BLaER1 (cell line): ENCODE data around the gene CCNE1.

Source experiments
- H3K27ac ChIP-seq: shearing (Covaris generic); formaldehyde crosslinking; 2 replicates; pipeline ENCODE4 v1.8.1; 2022
- H3K27me3 ChIP-seq: shearing (Covaris generic); formaldehyde crosslinking; 2 replicates; pipeline ENCODE4 v1.8.1; 2022
- H3K36me3 ChIP-seq: shearing (Covaris generic); formaldehyde crosslinking; 2 replicates; pipeline ENCODE4 v1.8.1; 2022
- H3K4me1 ChIP-seq: shearing (Covaris generic); formaldehyde crosslinking; 2 replicates; pipeline ENCODE4 v1.8.1; 2022
- H3K4me2 ChIP-seq: shearing (Covaris generic); formaldehyde crosslinking; 2 replicates; pipeline ENCODE4 v1.8.1; 2022
- H3K4me3 ChIP-seq: shearing (Covaris generic); formaldehyde crosslinking; 2 replicates; pipeline ENCODE4 v1.8.1; 2022
- H3K9ac ChIP-seq: shearing (Covaris generic); formaldehyde crosslinking; 2 replicates; pipeline ENCODE4 v1.8.1; 2022
- H3K9me3 ChIP-seq: shearing (Covaris generic); formaldehyde crosslinking; 2 replicates; pipeline ENCODE4 v1.8.1; 2022
- H4K20me1 ChIP-seq: shearing (Covaris generic); formaldehyde crosslinking; 2 replicates; pipeline ENCODE4 v1.8.1; 2022
- Cebpa-rat ChIP-seq: shearing (Covaris generic); IDR thresholded peaks from 2 replicates; pipeline ENCODE4 v1.8.1; 2022

The CCNE1 gene

GRCh38 chr19:29772696-29773095, 39.1 kb upstream of the CCNE1 start:
- Histone ChIP-seq H3K4me3 (no peak overlapping the region), H3K36me3 (no peaks in the 10 kb centered on the region), H3K27ac (no peak overlapping the region), H3K4me2 (no peak overlapping the region), H4K20me1 (no peaks in the 10 kb centered on the region), H3K27me3 (no peaks in the 10 kb centered on the region), H3K9me3 (no peaks in the 10 kb centered on the region), H3K9ac (no peak overlapping the region), H3K4me1 (peaks cover 12% of the 10 kb centered on the region; the same call in 1 of the 2 replicates)
- no peak for TF ChIP-seq Cebpa-rat

DNA sequence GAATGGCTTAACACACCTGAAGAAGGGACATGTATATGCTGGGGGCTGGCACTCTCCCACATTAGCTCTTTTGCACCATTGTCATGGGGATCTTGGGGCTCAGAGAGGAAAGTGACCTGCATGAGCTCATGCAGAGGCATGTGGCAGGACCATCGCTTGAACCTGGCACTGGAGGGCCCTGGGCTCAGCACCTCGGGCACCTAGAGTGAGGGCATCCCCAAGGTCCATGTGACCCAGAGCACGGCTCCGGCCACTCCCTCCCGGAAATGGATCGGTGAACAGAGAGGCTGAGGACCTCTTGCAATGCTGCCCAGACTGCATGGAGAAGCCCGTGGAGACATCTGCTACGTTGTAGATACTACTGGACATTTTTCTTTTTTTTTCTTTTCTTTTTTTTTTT, 38.6 kb upstream of the CCNE1 start:
- Histone ChIP-seq H3K4me3 (no peak overlapping the region), H3K27me3 (no peaks in the 10 kb centered on the region), H3K9me3 (no peaks in the 10 kb centered on the region), H3K36me3 (no peaks in the 10 kb centered on the region), H3K27ac (no peak overlapping the region), H4K20me1 (no peaks in the 10 kb centered on the region), H3K4me1 (peaks cover 12% of the 10 kb centered on the region; the same call in 1 of the 2 replicates), H3K9ac (no peak overlapping the region), H3K4me2 (no peak overlapping the region)
- no peak for TF ChIP-seq Cebpa-rat

- H3K4me3 ChIP-seq: no peak overlapping the region
- H3K9me3 ChIP-seq: no peaks in the 10 kb centered on the region
- no peaks in the 10 kb centered on the region for H3K27me3 ChIP-seq
- H3K4me2 ChIP-seq: no peak overlapping the region
- no peaks in the 10 kb centered on the region for H3K36me3 ChIP-seq
- peaks cover 12% of the 10 kb centered on the region; the same call in 1 of the 2 replicates for H3K4me1 ChIP-seq
- no peaks in the 10 kb centered on the region for H4K20me1 ChIP-seq
- TF ChIP-seq Cebpa-rat: no peak
- H3K27ac ChIP-seq: no peak overlapping the region
- H3K9ac ChIP-seq: no peak overlapping the region
Measured at GRCh38 chr19:29774126-29774525, 37.7 kb upstream of the CCNE1 start.

GRCh38 chr19:29777781-29778309, 33.9 kb upstream of the CCNE1 start:
- H3K9ac ChIP-seq: no peak overlapping the region
- H3K4me3 ChIP-seq: no peak overlapping the region
- H3K4me1 ChIP-seq: peaks cover 8% of the 10 kb centered on the region; the same call in 1 of the 2 replicates
- no peaks in the 10 kb centered on the region for H4K20me1 ChIP-seq
- no peaks in the 10 kb centered on the region for H3K27me3 ChIP-seq
- no peak overlapping the region for H3K27ac ChIP-seq
- TF ChIP-seq Cebpa-rat: no peak
- H3K9me3 ChIP-seq: no peaks in the 10 kb centered on the region
- no peaks in the 10 kb centered on the region for H3K36me3 ChIP-seq
- no peak overlapping the region for H3K4me2 ChIP-seq

- no peak for TF ChIP-seq Cebpa-rat
- Histone ChIP-seq H3K4me1 (no peaks in the 10 kb centered on the region), H3K27me3 (no peaks in the 10 kb centered on the region), H3K9ac (no peak overlapping the region), H3K4me3 (no peak overlapping the region), H3K27ac (no peak overlapping the region), H3K36me3 (no peaks in the 10 kb centered on the region), H3K9me3 (no peaks in the 10 kb centered on the region), H3K4me2 (no peak overlapping the region), H4K20me1 (no peaks in the 10 kb centered on the region)
Measured at GRCh38 chr19:29779921-29780320, 31.9 kb upstream of the CCNE1 start.

- no peaks in the 10 kb centered on the region for H3K4me1 ChIP-seq
- H3K27ac ChIP-seq: no peak overlapping the region
- no peak overlapping the region for H3K4me3 ChIP-seq
- H3K36me3 ChIP-seq: no peaks in the 10 kb centered on the region
- H3K27me3 ChIP-seq: no peaks in the 10 kb centered on the region
- no peak overlapping the region for H3K4me2 ChIP-seq
- H4K20me1 ChIP-seq: no peaks in the 10 kb centered on the region
- TF ChIP-seq Cebpa-rat: no peak
- no peak overlapping the region for H3K9ac ChIP-seq
- no peaks in the 10 kb centered on the region for H3K9me3 ChIP-seq
Measured at GRCh38 chr19:29781386-29782259, 30.2 kb upstream of the CCNE1 start.

DNA sequence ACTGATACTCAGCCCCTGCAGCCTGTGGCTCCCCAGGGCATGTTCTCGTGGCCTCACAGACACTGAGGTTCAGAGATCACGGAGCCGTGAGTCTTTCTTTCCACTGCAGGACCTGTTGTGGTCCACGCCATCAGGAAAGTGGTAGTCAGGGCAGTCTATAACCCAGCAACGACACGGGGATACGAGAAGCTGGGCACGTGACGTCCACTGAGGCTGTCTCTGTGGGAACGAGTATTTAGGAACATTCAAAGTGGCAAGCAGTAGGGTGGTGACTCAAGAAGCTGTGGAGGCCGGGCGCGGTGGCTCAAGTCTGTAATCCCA, 29.6 kb upstream of the CCNE1 start:
- no peaks in the 10 kb centered on the region for H3K36me3 ChIP-seq
- no peak overlapping the region for H3K4me3 ChIP-seq
- no peak overlapping the region for H3K27ac ChIP-seq
- H3K9ac ChIP-seq: no peak overlapping the region
- no peak overlapping the region for H3K4me2 ChIP-seq
- no peaks in the 10 kb centered on the region for H3K4me1 ChIP-seq
- no peak for TF ChIP-seq Cebpa-rat
- no peaks in the 10 kb centered on the region for H4K20me1 ChIP-seq
- H3K27me3 ChIP-seq: no peaks in the 10 kb centered on the region
- no peaks in the 10 kb centered on the region for H3K9me3 ChIP-seq

GRCh38 chr19:29783627-29784190, 28.1 kb upstream of the CCNE1 start:
- no peaks in the 10 kb centered on the region for H3K9me3 ChIP-seq
- no peaks in the 10 kb centered on the region for H3K27me3 ChIP-seq
- H3K9ac ChIP-seq: no peak overlapping the region
- no peaks in the 10 kb centered on the region for H4K20me1 ChIP-seq
- H3K4me1 ChIP-seq: no peaks in the 10 kb centered on the region
- H3K27ac ChIP-seq: no peak overlapping the region
- no peak for TF ChIP-seq Cebpa-rat
- H3K4me3 ChIP-seq: no peak overlapping the region
- H3K4me2 ChIP-seq: no peak overlapping the region
- no peaks in the 10 kb centered on the region for H3K36me3 ChIP-seq

DNA sequence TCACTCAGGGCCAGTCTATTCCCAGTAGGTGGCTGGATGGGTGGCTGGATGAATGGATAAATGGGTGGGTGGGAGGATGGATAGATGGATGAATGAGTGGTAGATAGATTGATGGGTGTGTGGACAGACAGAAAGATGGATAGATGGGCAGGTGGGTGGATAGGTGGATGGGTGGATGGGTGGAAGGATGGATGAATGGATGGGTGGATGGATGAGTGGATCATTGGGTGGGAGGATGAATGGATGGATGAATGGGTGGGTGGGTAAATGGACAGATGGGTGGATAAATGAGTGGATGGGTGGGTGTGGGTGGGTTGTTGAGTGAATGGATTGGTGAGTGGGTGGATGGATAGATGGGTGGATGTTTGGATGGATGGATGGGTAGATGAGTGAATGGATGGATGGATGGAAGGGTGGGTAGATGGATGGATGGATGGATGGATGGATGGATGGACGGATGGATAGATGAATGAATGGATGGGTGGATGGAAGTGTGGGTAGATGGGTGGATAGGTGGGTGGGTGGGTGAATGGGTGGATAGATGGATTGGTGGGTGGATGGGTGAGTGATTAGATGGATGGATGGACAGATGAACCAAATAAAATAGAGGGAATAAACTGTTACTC, 27.1 kb upstream of the CCNE1 start:
- H3K9me3 ChIP-seq: no peaks in the 10 kb centered on the region
- no peak overlapping the region for H3K4me2 ChIP-seq
- no peak overlapping the region for H3K4me3 ChIP-seq
- no peak overlapping the region for H3K27ac ChIP-seq
- no peaks in the 10 kb centered on the region for H3K36me3 ChIP-seq
- H3K27me3 ChIP-seq: no peaks in the 10 kb centered on the region
- H4K20me1 ChIP-seq: no peaks in the 10 kb centered on the region
- H3K4me1 ChIP-seq: no peaks in the 10 kb centered on the region
- TF ChIP-seq Cebpa-rat: no peak
- H3K9ac ChIP-seq: no peak overlapping the region

DNA sequence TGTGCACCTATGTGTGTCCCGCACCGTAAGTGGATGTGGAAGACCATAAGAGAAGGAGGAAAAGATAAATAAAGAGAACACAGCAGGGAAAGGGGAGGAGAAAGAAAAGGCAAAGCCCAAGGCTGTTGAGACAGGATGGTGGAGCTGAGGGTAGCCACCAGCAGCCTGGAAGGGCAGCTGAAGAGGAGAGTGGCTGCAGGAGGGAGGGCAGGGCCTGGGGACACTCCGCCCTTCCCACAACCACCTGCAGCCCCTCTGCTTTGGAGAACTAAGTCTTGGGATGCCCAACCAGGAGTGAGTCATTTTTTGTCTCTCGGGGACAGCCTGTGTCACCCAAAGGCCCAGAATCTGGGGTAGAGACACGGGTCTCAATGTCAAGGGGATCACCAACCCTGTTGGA, 26.4 kb upstream of the CCNE1 start:
- H3K4me1 ChIP-seq: no peaks in the 10 kb centered on the region
- H3K9ac ChIP-seq: no peak overlapping the region
- H3K4me3 ChIP-seq: no peak overlapping the region
- no peak overlapping the region for H3K4me2 ChIP-seq
- no peaks in the 10 kb centered on the region for H3K27me3 ChIP-seq
- no peak overlapping the region for H3K27ac ChIP-seq
- TF ChIP-seq Cebpa-rat: no peak
- H3K36me3 ChIP-seq: no peaks in the 10 kb centered on the region
- H3K9me3 ChIP-seq: no peaks in the 10 kb centered on the region
- no peaks in the 10 kb centered on the region for H4K20me1 ChIP-seq
